Measurements from ENCODE around the gene NPIPA2.
"Not testable (repeated sequence)": the region's sequence is repeated elsewhere in the genome, so short reads cannot be mapped to it uniquely, and the experiment has no call there.

DNA sequence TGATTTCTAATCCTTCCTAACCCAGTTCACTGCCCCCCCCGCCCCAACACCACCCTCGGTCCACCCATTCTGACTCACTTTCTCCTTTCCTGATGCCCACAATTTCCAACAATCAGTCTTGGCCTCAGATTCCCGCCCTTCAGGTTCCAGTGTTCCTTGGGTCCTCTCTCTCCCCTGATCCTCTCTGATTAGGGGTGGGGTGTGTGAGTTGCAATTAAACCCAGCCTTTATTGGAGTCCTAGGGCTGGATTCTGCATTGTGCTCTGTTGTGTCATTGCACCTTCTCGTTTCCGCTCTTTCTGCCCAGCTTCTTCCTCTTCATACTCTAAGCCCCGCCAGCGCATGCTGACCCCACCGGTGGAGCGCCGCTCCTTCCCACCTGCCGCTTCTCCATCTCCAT, 39.7 kb upstream of the NPIPA2 start:
- TF ChIP-seq POLR2AphosphoS5, EP300, POLR2A (IDR thresholded peaks at IDR 0.05): not testable (repeated sequence)
- TF ChIP-seq, protein P1, sequence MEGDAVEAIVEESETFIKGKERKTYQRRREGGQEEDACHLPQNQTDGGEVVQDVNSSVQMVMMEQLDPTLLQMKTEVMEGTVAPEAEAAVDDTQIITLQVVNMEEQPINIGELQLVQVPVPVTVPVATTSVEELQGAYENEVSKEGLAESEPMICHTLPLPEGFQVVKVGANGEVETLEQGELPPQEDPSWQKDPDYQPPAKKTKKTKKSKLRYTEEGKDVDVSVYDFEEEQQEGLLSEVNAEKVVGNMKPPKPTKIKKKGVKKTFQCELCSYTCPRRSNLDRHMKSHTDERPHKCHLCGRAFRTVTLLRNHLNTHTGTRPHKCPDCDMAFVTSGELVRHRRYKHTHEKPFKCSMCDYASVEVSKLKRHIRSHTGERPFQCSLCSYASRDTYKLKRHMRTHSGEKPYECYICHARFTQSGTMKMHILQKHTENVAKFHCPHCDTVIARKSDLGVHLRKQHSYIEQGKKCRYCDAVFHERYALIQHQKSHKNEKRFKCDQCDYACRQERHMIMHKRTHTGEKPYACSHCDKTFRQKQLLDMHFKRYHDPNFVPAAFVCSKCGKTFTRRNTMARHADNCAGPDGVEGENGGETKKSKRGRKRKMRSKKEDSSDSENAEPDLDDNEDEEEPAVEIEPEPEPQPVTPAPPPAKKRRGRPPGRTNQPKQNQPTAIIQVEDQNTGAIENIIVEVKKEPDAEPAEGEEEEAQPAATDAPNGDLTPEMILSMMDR (IDR thresholded peaks at IDR 0.05), result not testable (repeated sequence)
